Suppressor macrophage (primary cell): Measurements from ENCODE around the gene CSNK1A1.
"Not testable (repeated sequence)": the region's sequence is repeated elsewhere in the genome, so short reads cannot be mapped to it uniquely, and the experiment has no call there.

Source experiments
- DNase-seq, 4 experiments: peaks; one replicate each; pipeline ENCODE4 v3.0.0-alpha.2; 2020 to 2022

Gene CSNK1A1

GRCh38 chr5:149453618-149454415 lies 97.4 kb downstream of the CSNK1A1 start:
- DNase-seq: no peak

- DNase-seq: no peak
Observed at GRCh38 chr5:149452665-149453617, 98.3 kb downstream of the CSNK1A1 start.

GRCh38 chr5:149452007-149452664 lies 99.1 kb downstream of the CSNK1A1 start:
- peak; percentile 78 to 85 (median 84) for DNase-seq

GRCh38 chr5:149450199-149450598 lies 101.0 kb downstream of the CSNK1A1 start:
- no peak for DNase-seq

GRCh38 chr5:149448831-149449714 lies 102.2 kb downstream of the CSNK1A1 start:
- peak in 1 of 4 experiments; percentile 36 for DNase-seq

GRCh38 chr5:149448431-149448830 lies 102.8 kb downstream of the CSNK1A1 start:
- no peak for DNase-seq

GRCh38 chr5:149447373-149448367 lies 103.6 kb downstream of the CSNK1A1 start:
- DNase-seq: no peak

GRCh38 chr5:149446794-149447193 lies 104.4 kb downstream of the CSNK1A1 start:
- not testable (repeated sequence) for DNase-seq

- DNase-seq: peak in 1 of 4 experiments; percentile 43
Observed at GRCh38 chr5:149445739-149446369, 105.4 kb downstream of the CSNK1A1 start.

GRCh38 chr5:149445343-149445738 lies 105.9 kb downstream of the CSNK1A1 start:
- DNase-seq: no peak

GRCh38 chr5:149444430-149444829 lies 106.8 kb downstream of the CSNK1A1 start:
- DNase-seq: not testable (repeated sequence)

- no peak for DNase-seq
Observed at GRCh38 chr5:149443210-149443609, 108.0 kb downstream of the CSNK1A1 start.

- peak; percentile 85 to 92 (median 90) for DNase-seq
Observed at GRCh38 chr5:149442563-149443182, 108.6 kb downstream of the CSNK1A1 start.
